ENCODE data around the gene SLC37A2.

The SLC37A2 gene

DNA sequence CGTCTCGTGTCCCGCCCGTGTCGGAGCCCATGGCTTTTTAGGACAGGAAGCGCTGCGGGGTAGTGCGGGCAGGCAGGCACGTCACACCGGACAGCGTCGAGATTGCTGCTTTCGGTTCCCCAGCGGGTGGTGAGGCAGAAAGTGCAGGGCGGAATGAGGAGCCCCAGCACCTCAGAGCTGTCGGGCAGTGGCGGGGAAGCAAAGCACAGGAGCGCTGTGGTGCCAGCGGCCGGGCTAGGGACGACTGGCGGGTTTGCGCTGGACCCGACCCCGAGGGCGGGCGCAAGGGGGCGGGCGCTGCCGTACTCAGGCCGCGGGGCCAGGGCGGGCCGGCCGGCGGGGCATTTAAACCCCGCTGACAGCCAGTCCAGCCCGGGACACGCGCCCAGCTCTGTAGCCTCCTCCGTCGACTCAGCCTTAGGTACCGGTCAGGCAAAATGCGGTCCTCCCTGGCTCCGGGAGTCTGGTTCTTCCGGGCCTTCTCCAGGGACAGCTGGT lies at the start of gene SLC37A2:
Gene SLC37A2, plus strand, starts transcription at position 375 of the 498 bp plus-strand sequence. Its CDS starts 63 bp downstream, at position 438.
- no peaks in the 10 kb centered on the region for H3K9me3 ChIP-seq (ENCODE audit: control insufficient read depth, insufficient read depth, low read length)
- peaks cover 47% of the 10 kb centered on the region for H3K27me3 ChIP-seq (ENCODE audit: control insufficient read depth, low read length)
- no peaks in the 10 kb centered on the region for H3F3A ChIP-seq (ENCODE audit: control insufficient read depth, insufficient read depth)
- no peak within 1 kb of the TSS for H3K27ac ChIP-seq (ENCODE audit: low read depth, low read length)
- H3K9me2 ChIP-seq (replicated peaks; ENCODE audit: control insufficient read depth, low read length) = no peaks in the 10 kb centered on the region
- TF ChIP-seq, protein P1, sequence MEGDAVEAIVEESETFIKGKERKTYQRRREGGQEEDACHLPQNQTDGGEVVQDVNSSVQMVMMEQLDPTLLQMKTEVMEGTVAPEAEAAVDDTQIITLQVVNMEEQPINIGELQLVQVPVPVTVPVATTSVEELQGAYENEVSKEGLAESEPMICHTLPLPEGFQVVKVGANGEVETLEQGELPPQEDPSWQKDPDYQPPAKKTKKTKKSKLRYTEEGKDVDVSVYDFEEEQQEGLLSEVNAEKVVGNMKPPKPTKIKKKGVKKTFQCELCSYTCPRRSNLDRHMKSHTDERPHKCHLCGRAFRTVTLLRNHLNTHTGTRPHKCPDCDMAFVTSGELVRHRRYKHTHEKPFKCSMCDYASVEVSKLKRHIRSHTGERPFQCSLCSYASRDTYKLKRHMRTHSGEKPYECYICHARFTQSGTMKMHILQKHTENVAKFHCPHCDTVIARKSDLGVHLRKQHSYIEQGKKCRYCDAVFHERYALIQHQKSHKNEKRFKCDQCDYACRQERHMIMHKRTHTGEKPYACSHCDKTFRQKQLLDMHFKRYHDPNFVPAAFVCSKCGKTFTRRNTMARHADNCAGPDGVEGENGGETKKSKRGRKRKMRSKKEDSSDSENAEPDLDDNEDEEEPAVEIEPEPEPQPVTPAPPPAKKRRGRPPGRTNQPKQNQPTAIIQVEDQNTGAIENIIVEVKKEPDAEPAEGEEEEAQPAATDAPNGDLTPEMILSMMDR (IDR thresholded peaks at IDR 0.05; ENCODE audit: low read depth, low read length, poor library complexity, severe bottlenecking) = no peak
- TF ChIP-seq EZH2phosphoT487 (IDR thresholded peaks at IDR 0.05; ENCODE audit: borderline replicate concordance, low read length) = no peak
- peak within 1 kb of the TSS; percentile 38 for H3K4me3 ChIP-seq (ENCODE audit: low read length)
- no peaks in the 10 kb centered on the region for H3K79me2 ChIP-seq (ENCODE audit: control insufficient read depth, low read length)
- no peaks in the 10 kb centered on the region for H3K36me3 ChIP-seq (ENCODE audit: control insufficient read depth, low read length)
- H3K4me1 ChIP-seq (ENCODE audit: control insufficient read depth, low read length) = peaks cover 9% of the 10 kb centered on the region
- H3K4me2 ChIP-seq (ENCODE audit: low read length) = peak within 1 kb of the TSS; percentile 51
- no peaks in the 10 kb centered on the region for H4K20me1 ChIP-seq (ENCODE audit: control insufficient read depth, insufficient read depth, low read depth, low read length)

DNA sequence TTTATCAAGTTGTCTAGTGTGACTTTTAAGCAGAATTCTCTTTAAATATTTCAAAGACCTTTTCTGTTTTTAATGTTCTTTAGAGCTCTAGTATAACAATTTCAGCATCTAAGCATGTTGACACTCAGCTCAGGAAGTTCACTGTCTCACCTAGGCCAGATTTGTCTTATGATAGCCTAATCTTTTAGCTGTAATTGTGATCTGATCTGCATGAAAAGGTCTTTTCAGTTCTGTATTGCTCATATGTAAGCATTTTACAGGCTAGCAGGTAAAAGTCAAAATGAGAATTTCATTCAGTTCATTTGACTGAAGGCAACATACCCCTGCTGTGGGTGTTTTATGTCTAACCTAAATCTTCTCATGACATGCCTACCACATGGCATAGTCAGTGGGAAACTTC lies 46.7 kb upstream of the SLC37A2 start:
- no peak overlapping the region for H3K4me3 ChIP-seq (ENCODE audit: low read length)
- no peak overlapping the region for H3K4me2 ChIP-seq (ENCODE audit: low read length)
- H3K9me2 ChIP-seq (replicated peaks; ENCODE audit: control insufficient read depth, low read length) = no peaks in the 10 kb centered on the region
- no peaks in the 10 kb centered on the region for H3K79me2 ChIP-seq (ENCODE audit: control insufficient read depth, low read length)
- H4K20me1 ChIP-seq (ENCODE audit: control insufficient read depth, insufficient read depth, low read depth, low read length) = no peaks in the 10 kb centered on the region
- no peak for TF ChIP-seq EZH2phosphoT487 (IDR thresholded peaks at IDR 0.05; ENCODE audit: borderline replicate concordance, low read length)
- TF ChIP-seq, protein P1 (IDR thresholded peaks at IDR 0.05; ENCODE audit: low read depth, low read length, poor library complexity, severe bottlenecking) = no peak
- H3K4me1 ChIP-seq (ENCODE audit: control insufficient read depth, low read length) = no peaks in the 10 kb centered on the region
- no peaks in the 10 kb centered on the region for H3F3A ChIP-seq (ENCODE audit: control insufficient read depth, insufficient read depth)
- no peaks in the 10 kb centered on the region for H3K9me3 ChIP-seq (ENCODE audit: control insufficient read depth, insufficient read depth, low read length)
- H3K27ac ChIP-seq (ENCODE audit: low read depth, low read length) = no peak overlapping the region
- no peaks in the 10 kb centered on the region for H3K27me3 ChIP-seq (ENCODE audit: control insufficient read depth, low read length)
- no peaks in the 10 kb centered on the region for H3K36me3 ChIP-seq (ENCODE audit: control insufficient read depth, low read length)

GRCh38 chr11:125020342-125020741 lies 42.8 kb upstream of the SLC37A2 start:
- no peaks in the 10 kb centered on the region for H3K9me2 ChIP-seq (replicated peaks; ENCODE audit: control insufficient read depth, low read length)
- TF ChIP-seq, protein P1 (IDR thresholded peaks at IDR 0.05; ENCODE audit: low read depth, low read length, poor library complexity, severe bottlenecking) = no peak
- TF ChIP-seq EZH2phosphoT487 (IDR thresholded peaks at IDR 0.05; ENCODE audit: borderline replicate concordance, low read length) = no peak
- H3F3A ChIP-seq (ENCODE audit: control insufficient read depth, insufficient read depth) = no peaks in the 10 kb centered on the region
- no peaks in the 10 kb centered on the region for H3K4me1 ChIP-seq (ENCODE audit: control insufficient read depth, low read length)
- H3K4me3 ChIP-seq (ENCODE audit: low read length) = no peak overlapping the region
- H3K27ac ChIP-seq (ENCODE audit: low read depth, low read length) = no peak overlapping the region
- H3K4me2 ChIP-seq (ENCODE audit: low read length) = no peak overlapping the region
- H3K9me3 ChIP-seq (ENCODE audit: control insufficient read depth, insufficient read depth, low read length) = no peaks in the 10 kb centered on the region
- no peaks in the 10 kb centered on the region for H3K27me3 ChIP-seq (ENCODE audit: control insufficient read depth, low read length)
- H4K20me1 ChIP-seq (ENCODE audit: control insufficient read depth, insufficient read depth, low read depth, low read length) = no peaks in the 10 kb centered on the region
- no peaks in the 10 kb centered on the region for H3K79me2 ChIP-seq (ENCODE audit: control insufficient read depth, low read length)
- no peaks in the 10 kb centered on the region for H3K36me3 ChIP-seq (ENCODE audit: control insufficient read depth, low read length)
